ENCODE measurements around the gene ZNF473.

ZNF473 gene

DNA sequence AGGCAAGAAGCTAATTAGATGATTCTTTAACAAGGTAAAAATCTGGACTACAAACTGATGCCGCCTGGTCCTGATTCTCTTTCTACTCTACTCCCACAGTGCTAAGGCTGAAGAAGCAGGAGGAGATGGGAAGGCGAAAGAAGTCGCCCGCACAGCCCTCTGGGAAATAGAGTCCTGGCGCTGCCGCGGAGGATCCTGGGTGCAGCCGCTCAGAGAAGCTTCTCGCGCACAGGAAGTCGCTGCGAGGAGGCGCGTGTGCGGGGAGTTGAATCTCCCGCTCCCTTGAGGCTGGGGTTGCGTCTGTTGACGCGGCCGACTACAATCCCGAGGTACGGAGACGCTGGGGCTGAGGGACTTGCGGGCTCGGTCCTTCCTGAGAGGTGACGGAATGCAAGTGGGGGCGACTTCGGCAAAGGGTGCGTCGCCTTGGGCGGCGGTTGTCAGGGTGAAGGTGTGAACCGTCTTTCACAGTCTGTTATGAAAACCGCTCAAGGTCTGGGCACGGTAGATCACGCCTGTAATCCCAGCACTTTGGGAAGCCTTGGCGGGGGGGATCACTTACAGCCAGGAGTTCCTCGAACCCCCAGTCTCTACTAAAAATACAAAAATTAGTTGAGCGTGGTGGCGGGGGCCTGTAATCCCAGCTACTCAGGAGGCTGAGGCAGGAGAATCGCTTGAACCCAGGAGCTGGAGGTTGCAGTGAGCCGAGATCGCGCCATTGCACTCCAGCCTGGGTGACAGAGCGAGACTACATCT, at the start of gene ZNF473:
Gene ZNF473 (plus strand): TSS at position 212 of the 756 bp plus-strand sequence. CDS start 5,078 bp downstream, outside the sequence.
- DNase-seq, result peak; percentile 99

GRCh38 chr19:49976496-49976895, 49.3 kb upstream of the ZNF473 start:
- no peak for DNase-seq

GRCh38 chr19:49977076-49977475, 48.7 kb upstream of the ZNF473 start:
- DNase-seq, result no peak

DNA sequence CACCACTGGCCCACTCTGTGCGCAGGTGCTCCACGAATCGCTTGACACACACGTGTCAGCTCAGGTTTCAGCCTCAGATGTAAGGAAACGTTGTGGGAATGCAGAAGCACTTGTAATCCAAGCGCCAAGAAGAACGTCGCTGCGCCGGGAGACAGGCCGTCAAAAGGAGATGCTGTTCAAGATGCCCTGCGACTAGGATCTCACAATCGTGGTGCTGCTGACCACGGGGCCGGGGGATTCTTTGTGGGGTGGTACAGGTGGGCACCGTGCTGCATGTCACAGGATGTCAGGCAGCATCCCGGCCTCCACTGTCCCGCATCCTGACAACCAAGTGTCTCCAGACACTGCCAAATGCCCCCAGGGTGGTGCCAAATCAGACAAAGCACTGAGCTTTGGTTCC, 47.9 kb upstream of the ZNF473 start:
- no peak for DNase-seq

DNA sequence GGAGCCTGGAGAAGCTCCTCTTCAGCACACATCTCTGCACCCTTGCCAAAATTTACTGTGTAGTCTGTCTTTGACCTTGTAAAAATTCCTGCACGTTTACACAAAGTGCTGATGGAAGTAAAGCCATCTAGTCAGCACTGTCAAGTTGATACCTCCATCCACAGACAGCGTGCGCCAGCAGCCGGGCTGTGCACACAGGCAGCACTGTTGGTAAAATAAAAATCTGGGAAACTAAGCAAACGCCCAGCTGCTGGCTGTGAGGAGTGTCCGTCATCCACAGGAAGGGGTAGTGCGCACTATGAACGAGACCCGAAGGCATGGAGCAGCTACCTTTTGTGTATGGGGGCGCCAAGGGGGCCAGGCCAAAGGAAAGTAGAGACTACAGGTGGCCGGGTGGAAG, 47.5 kb upstream of the ZNF473 start:
- DNase-seq, result no peak

- no peak for DNase-seq
These were observed 43.9 kb upstream of the ZNF473 start for GRCh38 chr19:49981603-49982593.

- peak; percentile 53 for DNase-seq
These were observed 42.1 kb upstream of the ZNF473 start for GRCh38 chr19:49983645-49984229.

- no peak for DNase-seq
These were observed 41.3 kb upstream of the ZNF473 start for GRCh38 chr19:49984491-49984890.

- DNase-seq, result no peak
These were observed 39.9 kb upstream of the ZNF473 start for GRCh38 chr19:49985871-49986270.

- no peak for DNase-seq
These were observed 39.5 kb upstream of the ZNF473 start for GRCh38 chr19:49986354-49986753.

GRCh38 chr19:49987159-49987698, 38.6 kb upstream of the ZNF473 start:
- no peak for DNase-seq

- DNase-seq, result no peak
These were observed 37.8 kb upstream of the ZNF473 start for GRCh38 chr19:49988007-49988406.

DNA sequence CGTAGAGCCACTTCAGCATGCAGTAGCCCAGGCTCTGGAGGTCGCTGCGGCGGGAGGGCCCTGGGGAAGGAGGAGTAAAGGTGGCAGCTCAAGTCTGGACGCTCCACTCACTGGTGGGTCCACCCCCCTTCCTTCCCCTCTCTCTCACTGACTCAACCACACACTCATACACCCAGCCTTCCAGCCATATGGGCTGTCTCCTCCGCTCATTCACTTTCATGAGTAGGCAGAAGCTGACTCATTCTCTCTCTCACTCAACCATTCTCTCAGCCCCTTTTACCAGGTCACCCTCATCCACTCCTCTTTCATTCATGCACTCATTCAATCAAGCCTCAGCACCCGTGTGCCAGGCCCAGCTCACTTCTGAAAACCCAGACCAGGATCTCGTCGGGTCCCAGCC, 37.4 kb upstream of the ZNF473 start:
- DNase-seq, result no peak

GRCh38 chr19:49997709-49998108, 28.1 kb upstream of the ZNF473 start:
- peak; percentile 22 for DNase-seq

GRCh38 chr19:49999371-50000010, 26.3 kb upstream of the ZNF473 start:
- DNase-seq, result no peak

- DNase-seq, result no peak
These were observed 25.6 kb upstream of the ZNF473 start for GRCh38 chr19:50000038-50000840.

- DNase-seq, result no peak
These were observed 24.8 kb upstream of the ZNF473 start for GRCh38 chr19:50000841-50001557.

DNA sequence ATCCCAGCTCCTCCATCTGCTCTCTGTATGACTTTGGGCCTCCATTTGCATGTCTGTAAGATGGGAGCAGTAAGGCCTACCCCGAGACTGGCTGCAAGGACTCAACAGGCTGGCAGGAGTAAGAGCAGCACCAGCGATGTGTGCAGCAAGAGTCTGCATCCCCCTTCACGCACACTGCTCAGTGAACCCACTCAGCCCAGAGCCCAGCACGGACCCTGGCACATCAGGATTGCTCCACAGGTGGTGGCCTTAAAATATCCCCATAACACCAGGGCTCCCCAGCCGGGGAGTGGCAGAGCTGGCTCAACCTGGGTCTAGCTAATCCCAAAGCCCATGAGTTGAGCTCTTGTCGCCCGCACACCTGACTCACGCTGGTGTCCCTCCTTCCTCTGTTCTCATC, 24.0 kb upstream of the ZNF473 start:
- DNase-seq, result no peak

- DNase-seq, result no peak
These were observed 23.3 kb upstream of the ZNF473 start for GRCh38 chr19:50002386-50002960.

DNA sequence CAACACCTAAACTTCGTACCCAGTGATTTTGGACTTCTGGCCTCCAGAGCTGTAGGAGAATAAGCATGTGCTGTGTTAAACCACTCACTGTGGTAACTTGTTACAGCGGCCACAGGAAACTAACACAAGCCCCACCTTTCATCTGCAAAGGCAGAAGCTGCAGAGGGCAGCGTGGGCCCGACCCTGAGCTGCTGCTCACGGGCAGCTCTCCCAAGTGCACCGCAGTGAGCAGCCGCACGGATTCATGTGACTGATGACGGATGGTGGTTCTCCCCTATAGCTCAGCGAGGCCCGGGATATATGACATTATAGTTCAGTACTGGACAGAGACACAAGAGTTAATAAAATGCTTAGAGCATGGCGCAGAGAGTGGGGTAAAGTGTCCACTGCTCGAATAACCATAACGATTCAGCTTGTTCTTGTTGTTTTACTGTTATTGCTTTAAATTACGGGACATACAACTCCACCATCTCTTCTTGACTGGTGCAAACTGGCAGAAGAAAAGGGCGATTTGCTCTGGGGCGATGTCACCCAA, 22.5 kb upstream of the ZNF473 start:
- no peak for DNase-seq

Data from NCI-H510A treated with DMSO at 0.1 percent for 48 hours (cell line).